ENCODE data around the gene ARHGEF16. TPM values are rescaled to one million over a fixed set of nuclear protein-coding genes. Genes with fewer than 3 reads are reported as not detected.

The ARHGEF16 gene
- total RNA-seq, 1 experiment from 2014 or later = not detected

Other genes with a start within 250 kb of the ARHGEF16 start
- not detected in 2 replicates for gene MEGF6, start 156.8 kb downstream of the ARHGEF16 start, total RNA-seq (2014; rRNA removed; shearing (Covaris generic); ENCODE audit: low replicate concordance)
- 10.2 and 14.4 TPM in 2 replicates for gene TPRG1L, start 170.3 kb downstream of the ARHGEF16 start, total RNA-seq (2014; rRNA removed; shearing (Covaris generic); ENCODE audit: low replicate concordance)
- 37.2 and 46.7 TPM in 2 replicates for gene WRAP73, start 195.4 kb downstream of the ARHGEF16 start, total RNA-seq (2014; rRNA removed; shearing (Covaris generic); ENCODE audit: low replicate concordance)
- gene TP73, start 197.9 kb downstream of the ARHGEF16 start, total RNA-seq (2014; rRNA removed; shearing (Covaris generic); ENCODE audit: low replicate concordance) = 0.52 and 0.94 TPM in 2 replicates

All from Karpas-422 (cell line).